RKO (cell line): Measurements from ENCODE around the gene GNAS-AS1.
"Not testable (repeated sequence)": the region's sequence is repeated elsewhere in the genome, so short reads cannot be mapped to it uniquely, and the experiment has no call there.

Experiments used
- DNase-seq: peaks from one replicate; pipeline ENCODE4 v3.0.0-alpha.2; 2016; ENCODE audit warnings: low spot score

Gene GNAS-AS1

DNA sequence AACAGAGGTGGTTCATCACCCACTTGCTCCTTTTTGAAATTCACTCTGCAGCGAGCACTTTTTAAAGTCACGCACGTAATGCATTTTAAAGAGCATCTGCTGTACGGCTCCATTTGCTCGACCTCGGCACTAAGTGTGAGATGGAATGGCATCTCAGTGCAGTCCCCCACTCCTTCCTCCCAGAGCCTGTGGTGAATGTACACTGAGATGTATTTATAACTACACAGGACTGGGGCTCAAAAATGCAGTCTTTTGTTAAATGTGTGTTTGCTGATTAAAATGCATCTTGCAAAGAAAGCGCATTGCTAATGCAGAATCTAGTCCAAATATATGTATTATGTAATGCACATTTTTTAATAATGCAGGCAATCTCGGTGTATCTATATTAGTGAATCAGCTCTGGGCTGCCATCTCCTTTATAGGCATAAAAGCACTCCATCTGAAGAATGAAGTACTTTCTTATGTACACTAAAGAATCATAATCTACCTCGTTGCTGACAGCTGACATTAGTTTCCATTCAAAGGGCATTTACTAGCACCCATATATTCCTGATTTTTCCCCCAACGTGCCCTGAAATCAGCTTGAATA is 14.0 kb downstream of the GNAS-AS1 start:
- DNase-seq: no peak

DNA sequence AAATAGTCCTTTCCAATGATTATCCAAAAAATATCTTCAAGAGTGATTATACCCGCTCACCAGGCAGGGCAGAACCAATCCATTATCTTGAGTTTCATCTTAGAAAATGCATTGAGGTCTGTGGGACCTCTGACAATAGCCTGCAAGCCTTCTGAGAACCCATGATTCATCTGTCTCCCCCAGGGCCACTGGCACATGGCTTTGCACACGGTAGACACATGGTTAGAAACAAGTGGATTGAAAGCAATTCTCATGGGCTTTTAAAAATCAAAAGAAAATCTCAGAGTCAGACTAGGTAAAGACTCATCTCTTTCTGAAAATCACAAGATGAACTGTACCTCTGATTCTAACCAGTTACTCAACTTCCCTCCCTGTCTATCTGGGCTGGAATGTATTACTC is 15.5 kb downstream of the GNAS-AS1 start:
- no peak for DNase-seq

DNA sequence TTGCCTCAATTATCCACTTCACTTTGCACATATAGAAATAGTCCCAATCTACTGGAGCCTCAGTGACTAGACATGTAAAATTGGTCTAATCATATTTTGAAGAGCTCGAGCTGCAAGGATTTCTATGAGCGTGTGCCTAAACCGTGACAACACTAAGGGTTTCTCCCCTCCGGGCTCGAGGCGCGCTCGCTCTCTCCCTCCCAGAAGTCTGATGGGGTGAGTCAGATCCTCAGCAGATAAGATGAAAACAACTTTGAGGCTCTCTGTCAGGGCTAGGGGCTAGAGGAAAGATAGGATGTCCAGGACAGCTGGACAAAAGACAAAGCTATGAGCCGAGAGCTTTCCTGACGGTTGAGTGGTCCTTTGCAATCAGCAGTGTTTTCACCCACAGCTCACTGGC is 16.8 kb downstream of the GNAS-AS1 start:
- no peak for DNase-seq

DNA sequence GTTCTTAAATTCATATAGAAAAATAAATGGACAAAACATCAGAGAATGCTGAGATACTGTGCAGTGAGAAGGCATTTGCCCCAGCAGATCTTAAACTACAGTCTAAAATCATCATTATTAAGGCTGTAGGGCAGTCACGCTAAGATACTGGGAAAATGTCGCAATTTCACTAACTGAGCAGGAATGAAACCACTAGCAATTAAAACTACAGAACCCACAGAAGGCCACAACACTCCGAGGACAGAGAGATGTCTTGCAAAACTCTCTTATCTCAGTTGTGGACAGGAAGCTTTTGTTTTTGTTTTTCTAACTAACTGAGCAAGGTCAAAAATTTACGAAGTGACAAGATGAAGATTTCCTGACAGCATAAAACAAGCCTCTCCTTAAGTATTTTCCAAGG is 18.2 kb downstream of the GNAS-AS1 start:
- no peak for DNase-seq

DNA sequence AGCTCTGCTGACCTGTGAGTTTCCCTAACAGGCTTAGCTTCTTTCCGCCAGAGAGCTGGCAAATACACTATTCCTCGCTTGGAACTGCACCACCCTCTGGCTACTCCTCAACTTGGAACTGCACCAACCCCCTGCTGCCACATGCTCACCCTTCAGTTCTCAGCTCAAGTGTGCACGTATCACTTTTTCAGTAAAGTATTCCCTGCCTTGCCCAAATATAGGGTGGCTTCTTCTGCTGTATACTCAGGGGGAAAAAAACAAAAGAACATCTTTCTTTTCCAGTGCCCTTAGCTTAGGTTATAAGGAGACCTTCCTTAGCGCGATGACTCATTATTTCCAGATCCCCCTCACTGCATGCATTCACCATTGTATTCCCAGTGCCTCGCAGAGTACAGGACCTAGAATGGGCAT is 21.2 kb downstream of the GNAS-AS1 start:
- no peak for DNase-seq

DNA sequence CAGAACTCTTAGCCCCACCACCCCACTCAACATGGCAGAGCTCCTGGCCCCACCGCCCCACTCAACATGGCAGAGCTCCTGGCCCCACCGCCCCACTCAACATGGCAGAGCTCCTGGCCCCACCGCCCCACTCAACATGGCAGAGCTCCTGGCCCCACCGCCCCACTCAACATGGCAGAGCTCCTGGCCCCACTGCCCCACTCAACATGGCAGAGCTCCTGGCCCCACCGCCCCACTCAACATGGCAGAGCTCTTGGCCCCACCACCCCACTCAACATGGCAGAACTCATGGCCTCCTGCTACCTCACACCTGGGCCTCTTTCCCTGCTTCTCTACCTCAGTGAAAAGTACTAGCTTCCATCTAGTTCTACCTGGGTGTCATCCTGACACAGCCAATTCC is 21.9 kb downstream of the GNAS-AS1 start:
- DNase-seq: not testable (repeated sequence)

DNA sequence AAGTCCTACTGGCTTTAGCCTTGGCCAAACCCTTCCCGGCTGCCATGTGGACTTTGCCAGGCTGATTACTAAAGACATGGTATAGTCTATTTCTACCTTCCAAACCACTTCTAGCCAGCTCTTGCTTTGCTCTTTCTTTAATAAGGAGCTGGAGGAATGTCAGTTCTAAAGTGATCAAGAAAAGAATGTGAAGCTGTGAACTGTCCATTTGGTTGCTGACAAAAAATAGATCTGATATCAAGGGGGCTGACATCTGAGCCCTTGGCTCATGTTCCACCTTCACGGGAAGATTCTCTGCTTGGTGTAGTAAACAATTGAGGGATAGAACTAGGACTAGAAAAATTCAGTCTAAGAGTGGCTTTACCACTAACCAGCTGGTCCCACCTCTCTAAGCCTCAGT is 22.6 kb downstream of the GNAS-AS1 start:
- no peak for DNase-seq

DNA sequence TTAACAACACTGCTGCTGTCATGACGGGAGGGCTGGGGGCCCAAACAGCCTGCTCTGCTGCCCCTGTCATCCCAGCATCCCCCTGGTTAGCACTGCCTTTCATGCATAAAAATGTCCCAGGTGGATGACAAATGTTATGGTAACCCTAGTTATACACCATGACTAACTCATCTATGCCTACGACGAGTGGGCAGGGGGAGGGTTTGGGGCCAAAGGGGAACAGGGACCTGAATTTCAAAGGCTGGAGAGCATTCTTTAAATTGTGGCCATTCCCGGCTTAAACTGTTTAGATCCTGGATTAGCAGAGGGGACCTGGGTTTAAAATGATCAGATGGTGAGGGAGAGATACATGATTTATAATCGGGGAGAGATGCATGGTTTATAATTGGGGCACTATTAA is 24.4 kb downstream of the GNAS-AS1 start:
- DNase-seq: no peak

DNA sequence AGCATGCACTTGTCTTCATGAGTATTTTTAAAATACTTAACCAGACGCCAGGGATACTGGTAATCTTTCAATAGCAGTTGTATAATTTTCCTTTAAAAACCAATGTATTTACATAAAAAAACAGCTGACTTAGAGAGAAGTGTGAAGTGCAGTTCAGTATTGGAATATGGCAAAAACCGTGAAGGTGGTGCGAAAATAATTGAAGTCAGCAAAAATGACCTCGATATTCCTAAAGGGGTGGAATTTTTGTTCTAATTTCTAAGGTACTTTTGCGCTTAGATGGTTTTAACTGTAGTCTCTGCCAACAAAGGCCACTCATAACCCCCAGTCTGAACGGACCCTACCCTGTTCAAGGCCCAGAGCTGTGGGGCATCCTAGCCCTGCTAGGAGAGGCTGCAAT is 25.3 kb downstream of the GNAS-AS1 start:
- DNase-seq: no peak

DNA sequence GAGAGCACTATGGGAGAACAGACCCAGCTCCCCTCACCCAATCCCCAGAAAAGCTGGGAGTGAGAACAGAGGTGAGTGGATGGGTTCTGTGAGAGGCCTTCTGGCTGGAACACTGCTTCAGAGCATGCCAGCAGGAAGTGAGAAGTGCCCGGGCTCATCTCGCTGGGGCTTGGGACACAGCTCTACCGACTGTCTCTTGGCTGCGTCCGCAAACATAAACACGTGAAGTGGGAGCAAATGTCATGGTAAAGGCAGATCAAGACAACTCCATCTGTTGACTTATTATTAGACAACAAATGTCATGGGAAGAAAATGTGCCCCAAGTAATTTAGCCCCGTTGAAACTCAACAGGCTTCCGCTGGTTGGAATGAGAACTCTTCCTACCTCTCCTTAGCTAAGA is 25.9 kb downstream of the GNAS-AS1 start:
- DNase-seq: no peak

DNA sequence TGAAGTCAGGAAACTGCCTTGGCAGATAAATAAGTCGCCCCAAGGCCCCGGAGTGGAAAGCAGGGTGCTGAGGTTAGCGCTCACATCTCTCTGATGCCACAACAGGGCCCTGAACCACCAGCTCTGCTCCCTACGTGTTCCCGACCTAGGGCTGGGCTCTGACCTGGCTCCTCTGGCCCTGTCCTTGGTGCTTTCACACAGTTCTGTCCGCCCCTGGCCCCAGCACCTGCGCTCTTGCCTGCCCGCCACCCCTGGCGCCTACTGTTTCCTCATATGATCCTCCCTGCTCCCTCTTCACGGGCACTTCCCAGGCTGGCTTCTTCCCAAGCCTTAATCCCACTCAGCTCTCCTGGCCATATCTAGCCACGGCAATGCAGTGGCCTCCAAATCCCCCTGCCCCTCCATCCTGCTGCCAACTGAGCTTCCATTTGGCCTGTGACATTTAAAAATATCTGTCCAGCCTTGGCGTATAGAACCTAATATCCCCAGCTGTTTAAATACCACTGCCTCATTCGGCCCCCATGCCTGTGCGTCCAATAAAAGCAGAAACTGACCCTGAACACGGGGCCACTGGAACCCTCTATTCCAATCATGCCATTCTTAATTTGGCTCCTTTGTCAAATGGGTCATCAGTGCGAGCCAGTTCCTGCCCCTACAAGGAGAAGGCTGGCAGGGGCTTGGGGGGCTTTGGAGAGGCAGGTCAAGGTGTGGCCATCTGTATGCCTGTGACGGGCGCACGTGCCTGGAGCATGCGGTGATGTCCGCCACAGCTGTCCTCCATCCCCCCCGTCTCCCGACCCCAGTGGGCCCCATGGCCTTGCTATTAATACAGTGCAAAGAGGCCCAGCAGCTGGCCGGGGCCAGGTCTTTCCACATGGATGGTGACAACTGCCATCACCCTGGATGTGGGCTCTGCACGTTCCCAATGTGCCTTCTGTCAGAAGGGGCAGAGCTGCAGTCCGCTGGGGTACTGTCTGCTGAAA is 27.7 kb downstream of the GNAS-AS1 start:
- DNase-seq: no peak

DNA sequence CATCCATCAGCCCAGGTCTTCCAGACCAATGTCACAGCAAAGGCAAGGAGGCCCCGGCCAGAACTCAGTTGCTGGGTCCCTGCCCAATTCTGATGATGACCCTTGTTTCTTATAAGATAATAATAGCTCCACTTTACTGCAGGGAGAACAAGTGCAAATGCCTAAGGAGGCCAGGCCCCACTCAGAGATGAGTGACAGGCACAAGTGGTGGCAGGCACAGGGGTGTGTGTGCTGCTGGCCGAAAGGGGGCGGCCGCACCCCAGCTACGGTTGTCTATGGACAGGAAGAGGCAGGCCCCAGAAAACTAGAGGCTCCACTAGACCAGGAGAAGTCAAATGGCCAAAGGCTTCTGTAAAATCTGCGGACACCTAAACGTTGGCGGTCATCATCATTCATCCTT is 28.6 kb downstream of the GNAS-AS1 start:
- no peak for DNase-seq

DNA sequence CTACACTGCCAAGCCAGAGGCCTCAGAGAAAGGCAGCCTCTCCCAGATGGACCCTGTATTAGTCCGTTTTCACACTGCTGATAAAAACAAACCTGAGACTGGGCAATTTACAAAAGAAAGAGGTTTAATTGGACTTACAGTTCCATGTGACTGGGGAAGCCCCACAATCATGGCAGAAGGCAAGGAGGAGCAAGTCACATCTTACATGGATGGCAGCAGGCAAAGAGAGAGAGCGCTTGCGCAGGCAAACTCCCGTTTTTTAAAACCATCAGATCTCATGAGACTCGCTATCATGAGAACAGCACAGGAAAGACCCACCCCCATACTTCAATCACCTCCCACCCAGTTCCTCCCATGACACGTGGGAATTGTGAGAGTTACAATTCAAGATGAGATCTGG is 30.2 kb downstream of the GNAS-AS1 start:
- not testable (repeated sequence) for DNase-seq

DNA sequence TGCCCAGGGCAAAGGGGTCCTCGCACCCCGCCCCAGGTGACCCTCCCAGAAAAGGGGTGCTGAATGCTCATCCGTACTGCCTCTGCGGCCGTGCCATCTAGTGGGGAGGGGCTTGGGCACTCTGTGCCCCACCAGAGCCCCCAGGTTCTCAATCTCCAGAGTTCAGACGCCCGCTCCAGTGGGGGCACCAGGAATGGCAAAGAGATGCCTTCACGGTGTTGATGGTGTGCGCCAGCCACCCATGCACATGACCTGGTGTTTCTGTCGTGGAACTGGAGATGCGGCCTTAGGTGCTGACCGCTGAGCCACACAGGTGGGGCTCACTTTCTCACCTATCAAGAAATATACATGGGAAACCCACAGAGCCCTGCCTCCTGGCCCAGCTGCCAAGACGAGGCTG is 30.8 kb downstream of the GNAS-AS1 start:
- DNase-seq: no peak

DNA sequence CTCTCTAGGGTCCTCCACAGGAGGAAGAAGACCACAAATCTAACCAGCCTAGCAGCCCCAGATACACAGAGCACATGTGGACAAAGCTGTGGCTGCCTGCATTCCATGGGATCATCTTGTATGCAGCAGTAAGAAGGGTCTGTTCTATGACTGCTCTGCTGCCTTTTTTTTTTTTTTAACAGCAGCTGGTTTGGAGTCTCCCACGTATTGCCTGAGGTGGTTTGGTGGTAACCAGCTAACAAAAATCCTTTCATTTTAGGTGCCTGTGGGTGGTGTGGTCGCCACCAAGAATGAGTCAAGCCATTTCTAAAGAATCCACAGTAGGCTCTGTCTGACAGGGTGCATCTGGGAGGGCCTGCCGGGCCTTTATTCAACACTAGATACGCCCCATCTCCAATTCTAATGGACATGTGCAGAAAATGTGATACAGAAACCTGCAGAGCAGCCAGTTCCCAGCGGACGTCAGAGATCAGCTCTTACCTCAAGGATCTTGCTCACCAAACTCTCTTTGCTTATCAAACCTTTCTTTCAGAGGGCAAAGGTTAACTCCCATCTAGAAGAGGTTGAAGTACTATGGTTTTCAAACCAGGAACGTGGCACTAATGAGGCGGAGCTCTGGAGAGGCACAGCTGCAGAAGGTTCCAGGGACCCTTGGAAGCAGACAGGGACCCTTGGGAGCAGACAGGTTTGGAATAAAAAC is 32.0 kb downstream of the GNAS-AS1 start:
- no peak for DNase-seq

DNA sequence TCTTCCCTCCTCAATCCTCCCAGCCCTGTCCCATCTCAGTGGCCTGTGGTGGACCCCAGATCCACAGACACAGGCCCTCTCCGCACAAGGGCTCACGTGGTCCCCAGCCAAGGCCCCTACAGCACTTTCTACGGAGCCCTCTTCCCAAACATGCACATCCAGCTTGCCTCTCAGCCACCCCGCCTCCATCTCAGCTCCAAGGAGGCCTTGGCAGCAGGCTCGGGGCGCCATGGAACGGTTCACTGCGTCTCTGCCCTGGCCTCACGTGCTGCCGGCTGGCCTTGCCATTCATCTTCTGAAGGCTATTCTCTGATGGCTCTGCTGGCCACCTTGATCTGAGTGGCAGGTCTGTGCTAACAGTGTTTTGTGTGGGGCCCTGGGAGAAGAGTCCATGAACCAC is 33.0 kb downstream of the GNAS-AS1 start:
- no peak for DNase-seq

DNA sequence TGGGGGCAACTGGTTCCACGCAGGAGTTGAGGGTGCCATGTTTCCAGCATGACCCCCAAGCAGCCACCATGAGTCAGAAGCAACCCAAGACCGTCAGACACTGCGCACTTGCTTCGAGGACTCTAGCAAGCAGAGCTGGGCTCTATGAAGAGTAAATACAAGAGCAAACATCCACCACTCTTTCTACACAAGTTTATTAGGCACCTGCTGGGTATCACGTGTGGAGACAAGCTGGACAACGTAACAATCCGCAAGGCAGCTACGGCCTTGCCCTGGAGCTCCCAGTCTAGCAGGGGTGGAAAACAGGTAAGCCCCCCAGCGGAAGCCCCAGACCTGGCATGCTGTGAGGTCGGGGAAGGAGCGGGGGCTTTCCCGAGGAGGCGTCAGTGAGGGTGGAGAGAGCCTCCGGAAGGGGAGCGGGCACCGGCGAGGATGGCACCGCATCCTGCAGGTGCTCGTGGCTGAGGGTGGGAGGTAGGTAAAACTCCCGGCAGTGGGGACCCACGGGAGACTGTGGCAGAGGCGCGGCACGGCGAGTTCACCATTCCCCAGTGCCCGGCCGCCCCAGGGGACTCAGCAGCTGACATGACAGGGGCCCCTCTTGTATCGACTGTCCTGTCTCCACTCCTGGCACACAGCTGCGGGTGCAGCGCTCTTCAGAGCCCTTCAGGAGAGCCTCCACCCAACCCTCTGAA is 33.6 kb downstream of the GNAS-AS1 start:
- no peak for DNase-seq

DNA sequence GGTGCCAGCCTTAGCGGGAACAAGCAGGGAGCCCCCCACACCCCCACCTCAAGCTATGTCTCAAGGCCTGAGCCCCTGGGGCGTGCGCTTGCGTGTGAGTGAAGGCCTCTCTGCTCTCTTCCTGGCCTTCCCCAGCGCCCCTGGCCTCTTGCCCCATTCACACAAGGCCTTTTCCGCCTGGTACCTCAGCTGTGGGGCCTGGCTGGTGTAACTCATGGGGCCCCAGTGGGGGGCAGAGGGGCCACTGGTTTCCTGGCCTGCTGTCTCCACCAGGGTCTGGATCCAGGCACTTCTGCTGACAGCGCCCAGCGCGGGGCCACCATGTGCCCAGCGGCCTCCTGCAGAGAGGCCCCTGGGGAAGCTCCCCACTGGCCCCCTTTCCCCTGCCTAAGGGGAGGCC is 34.7 kb downstream of the GNAS-AS1 start:
- no peak for DNase-seq

DNA sequence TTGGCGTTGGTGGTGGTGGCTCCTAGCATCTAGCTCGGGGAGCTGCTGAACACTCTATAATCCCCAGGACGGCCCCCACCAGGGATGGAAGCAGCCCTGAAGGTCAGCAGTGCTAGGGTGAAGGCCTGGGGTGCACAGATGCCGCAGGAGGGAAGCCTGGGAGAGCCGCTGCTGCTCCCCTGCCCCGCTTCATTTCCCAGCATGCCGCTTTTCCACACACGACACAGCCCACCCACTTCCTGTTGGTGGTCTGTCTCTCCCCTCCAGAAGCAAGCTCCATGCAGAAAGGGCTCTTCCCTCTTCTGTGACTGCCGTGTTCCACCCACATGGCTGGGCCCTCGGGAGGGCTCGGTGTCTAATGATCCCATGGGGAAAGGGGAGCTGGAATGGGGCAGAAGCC is 35.3 kb downstream of the GNAS-AS1 start:
- no peak for DNase-seq

DNA sequence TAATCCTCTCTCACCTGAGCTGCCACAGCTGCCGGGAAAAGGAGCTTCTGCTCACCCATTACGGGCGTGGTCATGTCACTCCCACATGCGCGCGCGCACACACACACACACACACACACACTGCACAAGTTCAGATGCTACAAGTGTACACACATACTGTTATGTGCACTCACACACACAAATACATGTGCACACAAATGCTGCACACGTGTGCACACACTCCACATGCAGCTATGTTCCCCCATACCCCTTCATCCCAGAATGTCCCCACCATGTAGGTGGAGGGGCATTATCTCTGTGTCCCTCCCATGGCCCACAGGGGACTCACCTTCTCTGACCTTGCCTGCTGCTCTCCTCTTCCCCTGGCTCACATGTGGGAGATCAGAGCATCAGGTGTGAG is 37.3 kb downstream of the GNAS-AS1 start:
- DNase-seq: no peak

DNA sequence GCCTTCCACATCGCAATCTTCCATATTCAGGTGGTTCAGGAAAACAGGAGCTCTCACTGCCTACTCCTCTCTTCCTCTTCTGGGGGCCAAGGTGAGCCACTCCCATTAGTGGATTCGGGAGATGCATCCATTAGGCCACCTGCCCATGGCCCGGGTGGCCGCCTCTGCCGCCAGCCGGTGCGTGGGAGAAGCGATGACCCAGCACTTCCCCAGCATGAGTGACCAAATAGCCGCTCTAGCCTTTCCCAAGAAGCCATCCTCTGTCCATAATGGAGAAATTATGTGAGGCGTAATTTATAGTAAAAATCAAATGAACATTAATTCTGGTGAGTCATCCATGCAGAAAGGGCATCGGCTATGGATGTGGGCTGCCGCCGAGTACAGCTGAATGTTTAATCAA is 39.4 kb downstream of the GNAS-AS1 start:
- DNase-seq: no peak

DNA sequence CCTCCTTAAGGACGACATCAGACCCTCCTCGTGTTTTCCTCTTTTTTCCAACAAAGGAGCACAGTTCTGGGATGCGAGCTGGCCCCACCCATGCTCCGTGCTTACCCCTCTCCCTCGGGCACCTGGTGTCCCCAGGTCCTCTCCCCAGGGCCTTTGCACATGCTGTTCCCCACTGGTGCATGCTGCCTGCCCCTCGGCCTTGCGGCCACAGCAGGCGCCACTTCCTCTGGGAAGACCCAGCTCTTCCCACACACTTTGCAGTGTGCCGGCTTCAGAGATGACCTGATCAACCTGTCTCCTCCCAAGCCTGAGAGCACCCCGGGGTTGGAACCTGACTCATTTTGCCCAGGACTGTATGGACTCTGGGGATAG is 39.8 kb downstream of the GNAS-AS1 start:
- no peak for DNase-seq
